WTC11 (cell line): Measurements from ENCODE around the gene VPS39. TPM values are rescaled to one million over a fixed set of nuclear protein-coding genes. Genes with fewer than 3 reads are reported as not detected.
A peak's percentile ranks its signal among the peaks of the same experiment; 100 is the strongest.

ENCODE experiments used
- ATAC-seq: fragments of 200-7000 bp; cut with Tn5 transposase; 2 replicates; pipeline ENCODE4 v1.10.0; 2021; ENCODE audit warnings: mild to moderate bottlenecking, moderate library complexity
- CTCF ChIA-PET: fragments of 300-600 bp; sonication (Branson Sonifier 250); formaldehyde crosslinking; loops from one replicate; lab custom pipeline; 2021; ENCODE audit warnings: antibody characterized with exemption; lab: Charles Lee
- POLR2A ChIA-PET: fragments of 350-600 bp; sonication (Branson Sonifier 250); formaldehyde crosslinking; loops from one replicate; lab custom pipeline; 2021; ENCODE audit warnings: antibody characterized with exemption; lab: Charles Lee
- DNase-seq: peaks from one replicate; pipeline ENCODE4 v3.0.0; 2021; ENCODE audit warnings: low spot score
- H3K27ac Mint-ChIP-seq: 2 replicates; pipeline ENCODE4 v1.8.0; 2021; ENCODE audit warnings: mixed read lengths
- H3K27me3 Mint-ChIP-seq: 2 replicates; pipeline ENCODE4 v1.8.0; 2021; ENCODE audit warnings: low read depth, mild to moderate bottlenecking, moderate library complexity, mixed read lengths
- H3K36me3 Mint-ChIP-seq: 2 replicates; pipeline ENCODE4 v1.8.0; 2021; ENCODE audit warnings: mixed read lengths
- H3K4me1 Mint-ChIP-seq: 2 replicates; pipeline ENCODE4 v1.8.0; 2022; ENCODE audit warnings: mixed read lengths
- H3K4me3 Mint-ChIP-seq: 2 replicates; pipeline ENCODE4 v1.8.0; 2021; ENCODE audit warnings: mild to moderate bottlenecking, moderate library complexity, mixed read lengths
- H3K9me3 Mint-ChIP-seq: 2 replicates; pipeline ENCODE4 v1.8.0; 2021; ENCODE audit warnings: mixed read lengths
- GABPB1 ChIP-seq: sonication (generic); formaldehyde crosslinking; IDR thresholded peaks from 2 replicates; pipeline ENCODE4 v1.8.1; 2023; ENCODE audit warnings: mild to moderate bottlenecking, missing genetic modification reagents
- GRHL2 ChIP-seq: fragments of 250-450 bp; sonication (Bioruptor Pico); IDR thresholded peaks from 2 replicates; pipeline ENCODE4 v1.8.0; 2022; ENCODE audit warnings: mild to moderate bottlenecking, moderate library complexity; ENCODE audit not compliant: insufficient replicate concordance, severe bottlenecking
- JAZF1 ChIP-seq: fragments of 250-450 bp; sonication (Bioruptor Pico); IDR thresholded peaks from 2 replicates; pipeline ENCODE4 v1.9.0; 2021; ENCODE audit warnings: moderate library complexity, mild to moderate bottlenecking, inconsistent platforms
- JUN ChIP-seq: sonication (generic); formaldehyde crosslinking; IDR thresholded peaks from 2 replicates; pipeline ENCODE4 v1.8.0; 2023; ENCODE audit warnings: mild to moderate bottlenecking, missing genetic modification reagents
- MYBL2 ChIP-seq: sonication (generic); formaldehyde crosslinking; IDR thresholded peaks from 2 replicates; pipeline ENCODE4 v1.8.1; 2023; ENCODE audit warnings: mild to moderate bottlenecking, moderate library complexity, missing genetic modification reagents
- SP1 ChIP-seq: sonication (generic); formaldehyde crosslinking; conservative IDR thresholded peaks from 2 replicates; pipeline ENCODE4 v1.8.1; 2022; ENCODE audit warnings: missing genetic modification reagents
- ZNF396 ChIP-seq: fragments of 250-450 bp; sonication (Bioruptor Pico); IDR thresholded peaks from 2 replicates; pipeline ENCODE4 v1.8.0; 2021; ENCODE audit warnings: mild to moderate bottlenecking, moderate library complexity, borderline replicate concordance
- total RNA-seq: library from RNA; stranded (reverse); gene quantifications from 3 replicates; pipeline ENCODE4 v1.2.3, GENCODE V29; 2021
- TF ChIP-seq, protein P1 (sequence below): sonication (generic); formaldehyde crosslinking; IDR thresholded peaks from 2 replicates; pipeline ENCODE4 v1.8.0; 2023; ENCODE audit warnings: missing genetic modification reagents, mild to moderate bottlenecking, borderline replicate concordance
- TF ChIP-seq, protein P2 (sequence below): sonication (generic); formaldehyde crosslinking; conservative IDR thresholded peaks from 2 replicates; pipeline ENCODE4 v1.8.1; 2022; ENCODE audit warnings: mild to moderate bottlenecking, missing genetic modification reagents
- TF ChIP-seq, protein P3 (sequence below): fragments of 200-600 bp; IDR thresholded peaks from 2 replicates; pipeline ENCODE4 v1.8.0; 2022; ENCODE audit warnings: antibody characterized with exemption
- TF ChIP-seq, protein P4 (sequence below): sonication (generic); formaldehyde crosslinking; IDR thresholded peaks from 2 replicates; pipeline ENCODE4 v1.8.1; 2023; ENCODE audit warnings: mild to moderate bottlenecking, missing genetic modification reagents, moderate library complexity

Gene VPS39
- total RNA-seq, 1 experiment from 2014 or later = 44.5 TPM

DNA sequence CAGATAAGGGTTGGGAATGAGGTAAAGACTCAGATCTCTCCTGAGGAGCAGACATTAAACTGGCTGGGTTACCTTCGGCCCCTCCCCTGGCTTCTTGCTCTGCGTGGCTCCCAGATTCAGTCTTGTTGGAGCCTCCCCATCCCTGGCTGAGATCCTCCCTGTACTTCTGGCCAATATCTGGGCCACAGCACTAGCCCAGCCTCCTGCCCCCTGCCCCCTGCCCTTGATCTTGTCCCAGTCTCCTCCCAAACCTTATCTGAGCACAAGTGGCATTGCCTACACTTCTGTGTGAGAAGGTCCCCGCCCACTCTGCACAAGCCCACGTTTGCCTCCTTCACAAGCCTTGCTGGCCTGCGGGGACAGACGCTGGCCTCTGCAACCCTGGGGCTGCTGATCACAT, 68.5 kb downstream of the VPS39 start (continued):
- TF ChIP-seq, protein P1, sequence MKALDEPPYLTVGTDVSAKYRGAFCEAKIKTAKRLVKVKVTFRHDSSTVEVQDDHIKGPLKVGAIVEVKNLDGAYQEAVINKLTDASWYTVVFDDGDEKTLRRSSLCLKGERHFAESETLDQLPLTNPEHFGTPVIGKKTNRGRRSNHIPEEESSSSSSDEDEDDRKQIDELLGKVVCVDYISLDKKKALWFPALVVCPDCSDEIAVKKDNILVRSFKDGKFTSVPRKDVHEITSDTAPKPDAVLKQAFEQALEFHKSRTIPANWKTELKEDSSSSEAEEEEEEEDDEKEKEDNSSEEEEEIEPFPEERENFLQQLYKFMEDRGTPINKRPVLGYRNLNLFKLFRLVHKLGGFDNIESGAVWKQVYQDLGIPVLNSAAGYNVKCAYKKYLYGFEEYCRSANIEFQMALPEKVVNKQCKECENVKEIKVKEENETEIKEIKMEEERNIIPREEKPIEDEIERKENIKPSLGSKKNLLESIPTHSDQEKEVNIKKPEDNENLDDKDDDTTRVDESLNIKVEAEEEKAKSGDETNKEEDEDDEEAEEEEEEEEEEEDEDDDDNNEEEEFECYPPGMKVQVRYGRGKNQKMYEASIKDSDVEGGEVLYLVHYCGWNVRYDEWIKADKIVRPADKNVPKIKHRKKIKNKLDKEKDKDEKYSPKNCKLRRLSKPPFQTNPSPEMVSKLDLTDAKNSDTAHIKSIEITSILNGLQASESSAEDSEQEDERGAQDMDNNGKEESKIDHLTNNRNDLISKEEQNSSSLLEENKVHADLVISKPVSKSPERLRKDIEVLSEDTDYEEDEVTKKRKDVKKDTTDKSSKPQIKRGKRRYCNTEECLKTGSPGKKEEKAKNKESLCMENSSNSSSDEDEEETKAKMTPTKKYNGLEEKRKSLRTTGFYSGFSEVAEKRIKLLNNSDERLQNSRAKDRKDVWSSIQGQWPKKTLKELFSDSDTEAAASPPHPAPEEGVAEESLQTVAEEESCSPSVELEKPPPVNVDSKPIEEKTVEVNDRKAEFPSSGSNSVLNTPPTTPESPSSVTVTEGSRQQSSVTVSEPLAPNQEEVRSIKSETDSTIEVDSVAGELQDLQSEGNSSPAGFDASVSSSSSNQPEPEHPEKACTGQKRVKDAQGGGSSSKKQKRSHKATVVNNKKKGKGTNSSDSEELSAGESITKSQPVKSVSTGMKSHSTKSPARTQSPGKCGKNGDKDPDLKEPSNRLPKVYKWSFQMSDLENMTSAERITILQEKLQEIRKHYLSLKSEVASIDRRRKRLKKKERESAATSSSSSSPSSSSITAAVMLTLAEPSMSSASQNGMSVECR (CRISPR knock-in tag) = no peak
- no peak for TF ChIP-seq GRHL2 (CRISPR knock-in tag)
- no peak for TF ChIP-seq MYBL2 (CRISPR knock-in tag)

DNA sequence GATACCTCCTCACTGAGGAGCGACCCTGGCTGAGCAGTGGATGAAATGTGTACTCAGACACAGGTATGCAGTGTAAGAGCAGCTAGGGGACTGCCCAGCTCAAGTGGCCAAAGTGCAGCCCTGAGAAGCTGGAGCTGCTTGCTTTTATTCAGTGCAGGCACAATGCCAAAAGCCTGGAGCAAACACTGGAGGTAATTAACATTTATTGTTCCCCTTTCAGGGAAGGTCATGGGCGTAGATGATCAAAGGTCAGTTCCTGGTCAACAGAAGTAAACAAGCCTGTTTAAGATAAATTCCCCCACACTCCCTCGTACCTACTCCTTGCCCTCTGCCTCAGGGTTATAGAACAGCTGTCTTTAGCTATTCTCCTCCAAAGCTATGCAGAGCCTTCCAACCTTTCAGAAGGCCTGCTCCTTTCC, 69.1 kb downstream of the VPS39 start:
- Mint-ChIP-seq H3K27me3 (no peaks in the 10 kb centered on the region), H3K27ac (no peak overlapping the region), H3K4me1 (no peaks in the 10 kb centered on the region), H3K9me3 (peaks cover 15% of the 10 kb centered on the region), H3K4me3 (no peak overlapping the region), H3K36me3 (no peaks in the 10 kb centered on the region; the same call in 1 of the 2 replicates)
- ChIA-PET CTCF (interaction anchor here (0.8 to 4.0 kb wide), 14 partner anchors 9 to 333 kb away, joined by 3 to 142 read pairs (median 18); partner anchors contain the start of genes PLA2G4D and PLA2G4F), POLR2A (interaction anchor here (0.6 to 0.7 kb wide), 2 partner anchors 246 to 373 kb away, joined by 3 to 4 read pairs; no protein-coding TSS in a partner anchor)
- no peak for TF ChIP-seq ZNF396 (CRISPR knock-in tag)
- no peak for TF ChIP-seq JAZF1 (CRISPR knock-in tag)
- peak; percentile 41; the same call in 1 of the 2 replicates for TF ChIP-seq GABPB1 (CRISPR knock-in tag)
- TF ChIP-seq, protein P1 (CRISPR knock-in tag) = no peak
- TF ChIP-seq, protein P2, sequence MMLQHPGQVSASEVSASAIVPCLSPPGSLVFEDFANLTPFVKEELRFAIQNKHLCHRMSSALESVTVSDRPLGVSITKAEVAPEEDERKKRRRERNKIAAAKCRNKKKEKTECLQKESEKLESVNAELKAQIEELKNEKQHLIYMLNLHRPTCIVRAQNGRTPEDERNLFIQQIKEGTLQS (CRISPR knock-in tag) = no peak
- ATAC-seq (no peak), DNase-seq (no peak)

DNA sequence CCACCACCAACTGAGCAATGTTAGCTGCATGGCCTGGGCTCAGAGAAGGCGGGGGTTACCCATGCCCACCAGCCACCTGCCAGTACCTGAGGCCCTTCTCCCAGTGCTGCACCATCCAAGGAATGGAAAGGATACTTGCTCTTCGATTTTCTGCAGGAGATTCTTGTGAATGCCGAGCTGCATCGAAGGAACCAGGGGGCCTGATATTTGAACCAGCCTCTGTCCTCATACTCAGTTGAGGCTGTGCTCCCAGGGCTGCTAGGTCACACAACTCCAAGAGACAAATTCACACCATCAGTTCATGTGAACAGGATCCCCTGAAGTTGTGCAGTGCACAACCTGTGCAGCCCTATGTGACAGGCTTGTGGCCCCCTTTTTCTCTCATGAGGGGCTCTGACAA, 69.7 kb downstream of the VPS39 start:
- ChIA-PET CTCF (interaction anchor here (0.7 to 4.0 kb wide), 30 partner anchors 10 to 597 kb away, joined by 3 to 142 read pairs (median 7); partner anchors contain the start of genes PLA2G4D and PLA2G4F), POLR2A (interaction anchor here (0.7 kb wide), 1 partner anchor 246 kb away, joined by 3 read pairs; no protein-coding TSS in a partner anchor)
- DNase-seq (no peak), ATAC-seq (no peak)
- Mint-ChIP-seq H3K27ac (no peak overlapping the region), H3K9me3 (peaks cover 15% of the 10 kb centered on the region), H3K4me1 (no peaks in the 10 kb centered on the region), H3K4me3 (no peak overlapping the region), H3K27me3 (no peaks in the 10 kb centered on the region), H3K36me3 (no peaks in the 10 kb centered on the region; the same call in 1 of the 2 replicates)
- TF ChIP-seq, protein P3, sequence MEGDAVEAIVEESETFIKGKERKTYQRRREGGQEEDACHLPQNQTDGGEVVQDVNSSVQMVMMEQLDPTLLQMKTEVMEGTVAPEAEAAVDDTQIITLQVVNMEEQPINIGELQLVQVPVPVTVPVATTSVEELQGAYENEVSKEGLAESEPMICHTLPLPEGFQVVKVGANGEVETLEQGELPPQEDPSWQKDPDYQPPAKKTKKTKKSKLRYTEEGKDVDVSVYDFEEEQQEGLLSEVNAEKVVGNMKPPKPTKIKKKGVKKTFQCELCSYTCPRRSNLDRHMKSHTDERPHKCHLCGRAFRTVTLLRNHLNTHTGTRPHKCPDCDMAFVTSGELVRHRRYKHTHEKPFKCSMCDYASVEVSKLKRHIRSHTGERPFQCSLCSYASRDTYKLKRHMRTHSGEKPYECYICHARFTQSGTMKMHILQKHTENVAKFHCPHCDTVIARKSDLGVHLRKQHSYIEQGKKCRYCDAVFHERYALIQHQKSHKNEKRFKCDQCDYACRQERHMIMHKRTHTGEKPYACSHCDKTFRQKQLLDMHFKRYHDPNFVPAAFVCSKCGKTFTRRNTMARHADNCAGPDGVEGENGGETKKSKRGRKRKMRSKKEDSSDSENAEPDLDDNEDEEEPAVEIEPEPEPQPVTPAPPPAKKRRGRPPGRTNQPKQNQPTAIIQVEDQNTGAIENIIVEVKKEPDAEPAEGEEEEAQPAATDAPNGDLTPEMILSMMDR = no peak
- no peak for TF ChIP-seq JUN (CRISPR knock-in tag)
- TF ChIP-seq, protein P4, sequence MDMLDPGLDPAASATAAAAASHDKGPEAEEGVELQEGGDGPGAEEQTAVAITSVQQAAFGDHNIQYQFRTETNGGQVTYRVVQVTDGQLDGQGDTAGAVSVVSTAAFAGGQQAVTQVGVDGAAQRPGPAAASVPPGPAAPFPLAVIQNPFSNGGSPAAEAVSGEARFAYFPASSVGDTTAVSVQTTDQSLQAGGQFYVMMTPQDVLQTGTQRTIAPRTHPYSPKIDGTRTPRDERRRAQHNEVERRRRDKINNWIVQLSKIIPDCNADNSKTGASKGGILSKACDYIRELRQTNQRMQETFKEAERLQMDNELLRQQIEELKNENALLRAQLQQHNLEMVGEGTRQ (CRISPR knock-in tag) = no peak
- no peak for TF ChIP-seq SP1
